MM.1S (cell line): Measurements from ENCODE around the gene PRRG1.

Experiments
- DNase-seq: peaks from one replicate; pipeline ENCODE4 v3.0.0-alpha.2; 2015
- H2AFZ ChIP-seq: fragments of 300-600 bp; sonication (generic); 2 replicates; pipeline ENCODE4 v1.6.0; 2016; ENCODE audit warnings: antibody characterized with exemption, low read length
- H3F3A ChIP-seq: fragments of 300-600 bp; sonication (generic); 2 replicates; pipeline ENCODE4 v1.6.1; 2016; ENCODE audit warnings: mild to moderate bottlenecking, antibody characterized with exemption, low read length, moderate library complexity, mixed read lengths; ENCODE audit not compliant: insufficient read depth
- H3K27ac ChIP-seq: fragments of 300-600 bp; sonication (generic); 2 replicates; pipeline ENCODE4 v1.5.1; 2016; ENCODE audit warnings: mild to moderate bottlenecking, low read length
- H3K27me3 ChIP-seq: fragments of 300-600 bp; sonication (generic); replicated peaks from 2 replicates; pipeline ENCODE4 v1.6.0; 2016; ENCODE audit warnings: low read length; ENCODE audit not compliant: insufficient read depth
- H3K36me3 ChIP-seq: fragments of 300-600 bp; sonication (generic); replicated peaks from 2 replicates; pipeline ENCODE4 v1.6.1; 2016; ENCODE audit warnings: mild to moderate bottlenecking, low read length, mixed read lengths; ENCODE audit not compliant: insufficient read depth
- H3K4me1 ChIP-seq: fragments of 300-600 bp; sonication (generic); 2 replicates; pipeline ENCODE4 v1.6.1; 2016; ENCODE audit warnings: low read length, mixed read lengths
- H3K4me2 ChIP-seq: fragments of 300-600 bp; sonication (generic); 2 replicates; pipeline ENCODE4 v1.6.0; 2016; ENCODE audit warnings: low read depth, low read length
- H3K4me3 ChIP-seq: fragments of 300-600 bp; sonication (generic); 2 replicates; pipeline ENCODE4 v1.5.1; 2016; ENCODE audit warnings: low read length, mixed read lengths
- H3K79me2 ChIP-seq: fragments of 300-600 bp; sonication (generic); 2 replicates; pipeline ENCODE4 v1.6.1; 2016; ENCODE audit warnings: mixed run types, low read length, mixed read lengths
- H3K9ac ChIP-seq: fragments of 300-600 bp; sonication (generic); 2 replicates; pipeline ENCODE4 v1.6.1; 2016; ENCODE audit warnings: low read length, mixed read lengths
- H3K9me2 ChIP-seq: fragments of 300-600 bp; sonication (generic); replicated peaks from 2 replicates; pipeline ENCODE4 v1.6.1; 2016; ENCODE audit warnings: mild to moderate bottlenecking, low read length, mixed read lengths; ENCODE audit not compliant: insufficient read depth
- H3K9me3 ChIP-seq: fragments of 300-600 bp; sonication (generic); replicated peaks from 2 replicates; pipeline ENCODE4 v1.6.1; 2016; ENCODE audit warnings: mild to moderate bottlenecking, low read length, mixed read lengths; ENCODE audit not compliant: insufficient read depth
- H4K20me1 ChIP-seq: fragments of 300-600 bp; sonication (generic); 2 replicates; pipeline ENCODE4 v1.6.1; 2016; ENCODE audit warnings: mild to moderate bottlenecking, low read length, moderate library complexity, mixed read lengths; ENCODE audit not compliant: insufficient read depth
- EZH2 ChIP-seq: fragments of 300-600 bp; sonication (generic); optimal IDR thresholded peaks from 2 replicates; pipeline ENCODE3; 2017; ENCODE audit warnings: low read depth, mild to moderate bottlenecking, antibody characterized with exemption, low read length, mixed read lengths
- EZH2phosphoT487 ChIP-seq: fragments of 300-600 bp; sonication (generic); IDR thresholded peaks from 2 replicates; pipeline ENCODE4 v1.6.1; 2018; ENCODE audit warnings: antibody characterized with exemption, low read length
- TF ChIP-seq, protein P1 (sequence below): fragments of 300-600 bp; sonication (generic); IDR thresholded peaks from 2 replicates; pipeline ENCODE4 v1.5.1; 2016; ENCODE audit warnings: antibody characterized with exemption, low read length, mixed read lengths

PRRG1 gene

DNA sequence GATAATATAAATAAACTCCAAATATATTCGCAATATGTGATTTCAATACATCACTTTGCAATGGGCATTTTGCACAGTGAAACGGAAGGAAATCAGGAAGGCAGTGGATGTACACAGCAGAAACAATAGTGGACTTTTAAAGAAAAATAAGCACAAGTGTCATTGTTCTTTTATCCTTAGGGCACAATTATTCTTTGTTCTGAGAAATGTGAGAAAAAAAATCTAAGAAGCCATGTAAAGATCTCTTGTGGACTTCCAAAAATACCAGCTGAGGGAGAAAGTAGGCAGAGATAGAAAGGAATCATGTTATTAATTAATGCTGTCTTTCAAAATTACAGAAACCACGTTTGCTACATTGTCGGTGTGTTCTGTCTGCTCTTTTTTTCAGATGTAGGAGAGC is 17.6 kb upstream of the PRRG1 start:
- no peak overlapping the region for H3K4me2 ChIP-seq
- no peaks in the 10 kb centered on the region for H3K9me2 ChIP-seq
- H3F3A ChIP-seq = no peaks in the 10 kb centered on the region
- H3K27me3 ChIP-seq = no peaks in the 10 kb centered on the region
- H3K9ac ChIP-seq = no peak overlapping the region
- DNase-seq = no peak
- H3K9me3 ChIP-seq = no peaks in the 10 kb centered on the region
- no peaks in the 10 kb centered on the region for H3K36me3 ChIP-seq
- H3K4me3 ChIP-seq = no peak overlapping the region
- TF ChIP-seq EZH2phosphoT487 (no peak), EZH2 (no peak)
- TF ChIP-seq, protein P1, sequence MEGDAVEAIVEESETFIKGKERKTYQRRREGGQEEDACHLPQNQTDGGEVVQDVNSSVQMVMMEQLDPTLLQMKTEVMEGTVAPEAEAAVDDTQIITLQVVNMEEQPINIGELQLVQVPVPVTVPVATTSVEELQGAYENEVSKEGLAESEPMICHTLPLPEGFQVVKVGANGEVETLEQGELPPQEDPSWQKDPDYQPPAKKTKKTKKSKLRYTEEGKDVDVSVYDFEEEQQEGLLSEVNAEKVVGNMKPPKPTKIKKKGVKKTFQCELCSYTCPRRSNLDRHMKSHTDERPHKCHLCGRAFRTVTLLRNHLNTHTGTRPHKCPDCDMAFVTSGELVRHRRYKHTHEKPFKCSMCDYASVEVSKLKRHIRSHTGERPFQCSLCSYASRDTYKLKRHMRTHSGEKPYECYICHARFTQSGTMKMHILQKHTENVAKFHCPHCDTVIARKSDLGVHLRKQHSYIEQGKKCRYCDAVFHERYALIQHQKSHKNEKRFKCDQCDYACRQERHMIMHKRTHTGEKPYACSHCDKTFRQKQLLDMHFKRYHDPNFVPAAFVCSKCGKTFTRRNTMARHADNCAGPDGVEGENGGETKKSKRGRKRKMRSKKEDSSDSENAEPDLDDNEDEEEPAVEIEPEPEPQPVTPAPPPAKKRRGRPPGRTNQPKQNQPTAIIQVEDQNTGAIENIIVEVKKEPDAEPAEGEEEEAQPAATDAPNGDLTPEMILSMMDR = no peak
- H3K79me2 ChIP-seq = no peaks in the 10 kb centered on the region
- no peak overlapping the region for H2AFZ ChIP-seq
- H3K27ac ChIP-seq = no peak overlapping the region
- no peaks in the 10 kb centered on the region for H4K20me1 ChIP-seq
- H3K4me1 ChIP-seq = no peaks in the 10 kb centered on the region

DNA sequence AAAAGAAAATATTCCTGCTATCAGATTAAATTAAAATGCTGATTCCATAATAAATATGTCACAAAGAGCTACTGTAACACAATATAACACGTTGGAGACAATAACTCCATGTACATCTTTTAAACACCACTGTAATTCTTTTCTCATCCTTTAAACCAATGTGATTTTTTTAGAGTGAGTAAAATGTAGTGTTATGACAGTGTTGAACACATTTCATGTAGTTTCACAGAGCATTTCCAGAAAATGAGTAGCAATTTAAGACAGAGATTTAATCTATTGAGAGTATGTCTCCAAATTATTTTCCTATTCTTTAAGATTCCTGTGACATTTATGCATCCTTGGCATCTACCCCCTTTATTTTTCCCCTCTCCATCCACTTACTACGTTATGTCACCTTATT is 17.1 kb upstream of the PRRG1 start:
- Histone ChIP-seq H3K79me2 (no peaks in the 10 kb centered on the region), H3K4me3 (no peak overlapping the region), H3K9ac (no peak overlapping the region), H4K20me1 (no peaks in the 10 kb centered on the region), H3K27me3 (no peaks in the 10 kb centered on the region), H3K4me2 (no peak overlapping the region), H2AFZ (no peak overlapping the region), H3F3A (no peaks in the 10 kb centered on the region), H3K9me3 (no peaks in the 10 kb centered on the region), H3K36me3 (no peaks in the 10 kb centered on the region), H3K27ac (no peak overlapping the region), H3K4me1 (no peaks in the 10 kb centered on the region), H3K9me2 (no peaks in the 10 kb centered on the region)
- TF ChIP-seq EZH2phosphoT487 (no peak), EZH2 (no peak)
- TF ChIP-seq, protein P1 = no peak
- no peak for DNase-seq

DNA sequence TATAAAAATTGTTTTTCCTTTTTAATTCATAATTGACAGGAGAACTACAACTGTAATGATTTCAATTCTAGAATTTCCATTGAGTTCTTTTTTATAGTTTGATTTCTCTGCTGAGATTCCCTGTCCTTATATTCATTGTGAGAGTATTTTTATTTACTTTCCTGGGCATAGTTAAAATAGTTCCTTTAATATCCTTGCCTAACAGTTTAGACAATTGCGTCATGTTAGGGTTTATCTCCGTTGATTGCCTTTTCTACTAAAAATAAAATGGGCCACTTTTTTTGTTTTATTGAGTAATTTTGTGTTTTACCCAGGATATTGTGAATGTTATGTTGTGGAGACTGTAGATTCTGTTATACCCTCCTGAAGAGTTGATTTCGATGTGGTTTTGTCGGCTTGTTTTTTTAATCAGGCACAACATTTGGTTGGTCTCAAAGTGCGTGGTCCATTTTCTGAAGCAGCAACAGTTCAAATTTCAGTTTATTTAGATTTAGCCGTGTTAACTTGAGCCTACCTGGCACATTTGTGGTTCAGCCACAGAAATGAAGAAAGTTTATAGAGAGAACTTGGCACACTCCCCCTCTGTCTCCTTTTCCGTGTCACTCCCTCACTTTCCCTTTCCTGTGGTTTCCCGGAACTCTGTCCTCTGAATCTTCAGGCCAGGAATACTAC is 16.0 kb upstream of the PRRG1 start:
- Histone ChIP-seq H2AFZ (no peak overlapping the region), H3K27me3 (no peaks in the 10 kb centered on the region), H3F3A (no peaks in the 10 kb centered on the region), H3K9me2 (no peaks in the 10 kb centered on the region), H4K20me1 (no peaks in the 10 kb centered on the region), H3K9ac (no peak overlapping the region), H3K4me2 (no peak overlapping the region), H3K79me2 (no peaks in the 10 kb centered on the region), H3K36me3 (no peaks in the 10 kb centered on the region), H3K9me3 (no peaks in the 10 kb centered on the region), H3K4me3 (no peak overlapping the region), H3K4me1 (no peaks in the 10 kb centered on the region), H3K27ac (no peak overlapping the region)
- TF ChIP-seq, protein P1 = no peak
- DNase-seq = no peak
